Measurements from ENCODE around the gene SEMA4C. TPM values are rescaled to one million over a fixed set of nuclear protein-coding genes. Genes with fewer than 3 reads are reported as not detected.

SEMA4C gene
- polyA plus RNA-seq, 1 experiment, result 16.8 TPM

GRCh38 chr2:96900237-96900636, 30.4 kb upstream of the SEMA4C start:
- ChIA-PET CTCF (no interaction called here), POLR2A (no interaction called here)
- Histone ChIP-seq H3K27ac (ENCODE audit: low read depth, low read length) (no peak overlapping the region), H3K27me3 (ENCODE audit: control insufficient read depth, insufficient read depth, low read length) (no peaks in the 10 kb centered on the region), H3K4me3 (ENCODE audit: low read depth, low read length) (no peak overlapping the region), H3K9me3 (ENCODE audit: control insufficient read depth, insufficient read depth, low read length) (no peaks in the 10 kb centered on the region; the same call in 1 of the 2 replicates)
- DNase-seq (ENCODE audit: low read depth, low spot score), result no peak
- TF ChIP-seq CTCF (IDR thresholded peaks at IDR 0.05; ENCODE audit: low read depth, low read length), result no peak

- TF ChIP-seq CTCF (IDR thresholded peaks at IDR 0.05; ENCODE audit: low read depth, low read length), result no peak
- no peak overlapping the region for H3K27ac ChIP-seq (ENCODE audit: low read depth, low read length)
- H3K27me3 ChIP-seq (ENCODE audit: control insufficient read depth, insufficient read depth, low read length), result no peaks in the 10 kb centered on the region
- H3K4me3 ChIP-seq (ENCODE audit: low read depth, low read length), result no peak overlapping the region
- DNase-seq (ENCODE audit: low read depth, low spot score), result no peak
- no peaks in the 10 kb centered on the region; the same call in 1 of the 2 replicates for H3K9me3 ChIP-seq (ENCODE audit: control insufficient read depth, insufficient read depth, low read length)
- ChIA-PET CTCF (no interaction called here), POLR2A (no interaction called here)
These were observed 29.5 kb upstream of the SEMA4C start for GRCh38 chr2:96899413-96899741.

- Histone ChIP-seq H3K4me3 (ENCODE audit: low read depth, low read length) (no peak overlapping the region), H3K9me3 (ENCODE audit: control insufficient read depth, insufficient read depth, low read length) (no peaks in the 10 kb centered on the region; the same call in 1 of the 2 replicates), H3K27me3 (ENCODE audit: control insufficient read depth, insufficient read depth, low read length) (no peaks in the 10 kb centered on the region), H3K27ac (ENCODE audit: low read depth, low read length) (no peak overlapping the region)
- no peak for DNase-seq (ENCODE audit: low read depth, low spot score)
- ChIA-PET POLR2A (no interaction called here), CTCF (no interaction called here)
- no peak for TF ChIP-seq CTCF (IDR thresholded peaks at IDR 0.05; ENCODE audit: low read depth, low read length)
These were observed 28.9 kb upstream of the SEMA4C start for GRCh38 chr2:96898641-96899412.

GRCh38 chr2:96898135-96898505, 28.2 kb upstream of the SEMA4C start:
- Histone ChIP-seq H3K4me3 (ENCODE audit: low read depth, low read length) (no peak overlapping the region), H3K9me3 (ENCODE audit: control insufficient read depth, insufficient read depth, low read length) (no peaks in the 10 kb centered on the region; the same call in 1 of the 2 replicates), H3K27ac (ENCODE audit: low read depth, low read length) (no peak overlapping the region), H3K27me3 (ENCODE audit: control insufficient read depth, insufficient read depth, low read length) (no peaks in the 10 kb centered on the region)
- no peak for TF ChIP-seq CTCF (IDR thresholded peaks at IDR 0.05; ENCODE audit: low read depth, low read length)
- ChIA-PET CTCF (no interaction called here), POLR2A (no interaction called here)
- DNase-seq (ENCODE audit: low read depth, low spot score), result no peak

GRCh38 chr2:96897491-96898134, 27.7 kb upstream of the SEMA4C start:
- POLR2A ChIA-PET, result no interaction called here
- Histone ChIP-seq H3K9me3 (ENCODE audit: control insufficient read depth, insufficient read depth, low read length) (no peaks in the 10 kb centered on the region; the same call in 1 of the 2 replicates), H3K27me3 (ENCODE audit: control insufficient read depth, insufficient read depth, low read length) (no peaks in the 10 kb centered on the region), H3K4me3 (ENCODE audit: low read depth, low read length) (no peak overlapping the region), H3K27ac (ENCODE audit: low read depth, low read length) (no peak overlapping the region)
- CTCF ChIA-PET, result no interaction called here
- DNase-seq (ENCODE audit: low read depth, low spot score), result no peak
- no peak for TF ChIP-seq CTCF (IDR thresholded peaks at IDR 0.05; ENCODE audit: low read depth, low read length)
